Testis (tissue), 3 donors: ENCODE results near the gene GMDS. TPM values are rescaled to one million over a fixed set of nuclear protein-coding genes. Genes with fewer than 3 reads are reported as not detected.

Experiments used
- DNase-seq: peaks from one replicate; pipeline ENCODE4 v3.0.0-alpha.2; 2019
- H3K27ac ChIP-seq, 2 donors: fragments of 200-600 bp; sonication (generic); one replicate each; pipeline ENCODE4 v1.5.1; 2019
- H3K27me3 ChIP-seq: fragments of 200-600 bp; sonication (generic); one replicate; pipeline ENCODE4 v1.5.1; 2019
- H3K36me3 ChIP-seq: fragments of 200-600 bp; sonication (generic); one replicate; pipeline ENCODE4 v1.5.1; 2017; ENCODE audit warnings: low read depth; ENCODE audit errors: missing control alignments
- H3K4me1 ChIP-seq: fragments of 200-600 bp; sonication (generic); one replicate; pipeline ENCODE4 v1.5.1; 2019
- H3K4me3 ChIP-seq, 2 donors: fragments of 200-600 bp; sonication (generic); one replicate each; pipeline ENCODE4 v1.5.1; 2017 to 2019
- H3K9me3 ChIP-seq: fragments of 200-600 bp; sonication (generic); one replicate; pipeline ENCODE4 v1.5.1; 2017
- CTCF ChIP-seq, 3 experiments: fragments of 450-650 bp in 2 of 3; fragments of 200-600 bp in 1 of 3; sonication (generic) in 1 of 3; IDR thresholded peaks; one replicate each; pipeline ENCODE4 v1.5.1; 2016 to 2019; ENCODE audit warnings: antibody characterized with exemption in 3 of 3, mild to moderate bottlenecking in 2 of 3, moderate library complexity in 1 of 3
- POLR2A ChIP-seq: fragments of 450-650 bp; IDR thresholded peaks from one replicate; pipeline ENCODE4 v1.6.1; 2017; ENCODE audit warnings: antibody characterized with exemption, mild to moderate bottlenecking, moderate library complexity
- WGBS, 2 donors: methylation state at CpG; one replicate each; pipeline ENCODE4 v1.1.5; 2018; 5-methylcytosine and 5-hydroxymethylcytosine counted together
- intact Hi-C: fragments of 100-400 bp; cut with DNase I; formaldehyde crosslinking; loops from one replicate; pipeline ENCODE4 v1.15.1; 2023; ENCODE audit warnings: low total_unique reads
- polyA plus RNA-seq: library from polyadenylated mRNA; stranded (reverse); fragments of 350-450 nt; fragmentation: Illumina TruSeq; extraction: RNeasy Lipid Tissue Mini Kit (QIAGEN cat#74804); gene quantifications from one replicate; pipeline ENCODE4 v1.2.3, GENCODE V29; 2014; ENCODE audit warnings: low read depth, low replicate concordance; ENCODE audit not compliant: insufficient read depth
- total RNA-seq, 2 donors: library from RNA; depleted of rRNA; stranded (reverse); fragments of >200 nt; gene quantifications; one replicate each; pipeline ENCODE4 v1.2.3, GENCODE V29; 2016

GMDS gene
- total and polyA plus RNA-seq, 3 donors from 2014 or later = 19.6 to 31.1 (median 22.2) TPM

- Histone ChIP-seq H3K4me1 (peaks cover 19% of the 10 kb centered on the region), H3K27me3 (no peaks in the 10 kb centered on the region), H3K9me3 (no peaks in the 10 kb centered on the region), H3K27ac (no peak overlapping the region), H3K36me3 (no peaks in the 10 kb centered on the region), H3K4me3 (no peak overlapping the region)
- TF ChIP-seq POLR2A = no peak
- no peak for TF ChIP-seq CTCF (IDR thresholded peaks at IDR 0.05)
- intact Hi-C loops = no loop called here
- no peak for DNase-seq
- 85 to 90% methylated on average over 1 of the region's 1 CpG for WGBS, 2 donors
Observed at GRCh38 chr6:1901556-1901955, 343.8 kb downstream of the GMDS start.

- WGBS, 2 donors = 95 to 97% methylated on average over 5 of the region's 5 CpGs
- intact Hi-C loops = no loop called here
- no peak overlapping the region for H3K27ac ChIP-seq
- no peaks in the 10 kb centered on the region for H3K27me3 ChIP-seq
- no peaks in the 10 kb centered on the region for H3K4me1 ChIP-seq
- H3K4me3 ChIP-seq = no peak overlapping the region
- H3K9me3 ChIP-seq = no peaks in the 10 kb centered on the region
- DNase-seq = no peak
- TF ChIP-seq CTCF (IDR thresholded peaks at IDR 0.05) (no peak), POLR2A (no peak)
- H3K36me3 ChIP-seq = no peaks in the 10 kb centered on the region
Observed at GRCh38 chr6:1896897-1897296, 348.5 kb downstream of the GMDS start.

GRCh38 chr6:1895721-1896120 is 349.7 kb downstream of the GMDS start:
- 94 to 99% methylated on average over 3 of the region's 3 CpGs for WGBS, 2 donors
- H3K4me3 ChIP-seq = no peak overlapping the region
- intact Hi-C loops = no loop called here

GRCh38 chr6:1894954-1895353 is 350.5 kb downstream of the GMDS start:
- Histone ChIP-seq H3K27me3 (no peaks in the 10 kb centered on the region), H3K9me3 (no peaks in the 10 kb centered on the region), H3K4me3 (no peak overlapping the region), H3K27ac (no peak overlapping the region), H3K36me3 (no peaks in the 10 kb centered on the region), H3K4me1 (no peaks in the 10 kb centered on the region)
- WGBS, 2 donors = 69 to 93% methylated on average over 6 of the region's 6 CpGs
- intact Hi-C loops = no loop called here
- TF ChIP-seq CTCF (IDR thresholded peaks at IDR 0.05) = no peak
- no peak for TF ChIP-seq POLR2A
- DNase-seq = no peak

More at GRCh38 chr6:1895721-1896120, 349.7 kb downstream of the GMDS start:
- no peak for DNase-seq
- no peaks in the 10 kb centered on the region for H3K9me3 ChIP-seq
- H3K27ac ChIP-seq = no peak overlapping the region
- H3K4me1 ChIP-seq = no peaks in the 10 kb centered on the region
- TF ChIP-seq POLR2A (no peak), CTCF (IDR thresholded peaks at IDR 0.05) (no peak)
- H3K36me3 ChIP-seq = no peaks in the 10 kb centered on the region
- H3K27me3 ChIP-seq = no peaks in the 10 kb centered on the region

GRCh38 chr6:1893470-1894130 is 351.8 kb downstream of the GMDS start:
- intact Hi-C loops = no loop called here

More at GRCh38 chr6:1893470-1894130, 351.8 kb downstream of the GMDS start:
- H3K27me3 ChIP-seq = no peaks in the 10 kb centered on the region
- H3K27ac ChIP-seq = no peak overlapping the region
- no peaks in the 10 kb centered on the region for H3K9me3 ChIP-seq
- no peaks in the 10 kb centered on the region for H3K36me3 ChIP-seq
- no peak for DNase-seq
- no peak overlapping the region for H3K4me3 ChIP-seq
- TF ChIP-seq POLR2A = no peak
- TF ChIP-seq CTCF (IDR thresholded peaks at IDR 0.05) = no peak
- H3K4me1 ChIP-seq = no peaks in the 10 kb centered on the region
- WGBS, 2 donors = 68 to 73% methylated on average over 11 of the region's 11 CpGs
